ENCODE measurements around the gene STAC. TPM values are rescaled to one million over a fixed set of nuclear protein-coding genes. Genes with fewer than 3 reads are reported as not detected.
"Not testable (repeated sequence)": the region's sequence is repeated elsewhere in the genome, so short reads cannot be mapped to it uniquely, and the experiment has no call there.

The STAC gene
- total RNA-seq, 1 donor from 2014 or later: 0.09 TPM

DNA sequence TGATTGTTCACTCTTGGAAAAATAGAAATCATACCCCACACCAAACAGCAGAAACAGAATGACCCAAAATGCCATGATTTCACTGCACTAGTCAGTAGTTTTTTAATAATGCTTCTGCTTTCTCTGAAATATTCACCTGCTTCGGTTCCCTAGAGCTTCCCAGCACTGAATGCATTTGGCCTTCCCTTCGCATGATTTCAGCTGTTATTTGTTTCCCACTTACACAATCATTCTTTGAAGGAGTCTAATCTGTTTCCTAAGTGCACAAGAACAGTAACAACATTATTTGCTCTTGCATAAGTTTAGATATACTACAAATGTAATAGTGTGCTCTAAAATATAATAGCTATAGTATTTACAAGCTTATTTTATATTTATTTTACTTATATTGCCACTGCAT, 178.7 kb downstream of the STAC start:
- Mint-ChIP-seq H3K4me3 (no peak overlapping the region), H3K27ac (no peak overlapping the region), H3K27me3 (no peaks in the 10 kb centered on the region), H3K9me3 (no peaks in the 10 kb centered on the region), H3K36me3 (ENCODE audit: low read depth) (no peaks in the 10 kb centered on the region), H3K4me1 (peaks cover 16% of the 10 kb centered on the region)
- intact Hi-C loops (cut with micrococcal nuclease): no loop called here
- no peak for DNase-seq
- TF ChIP-seq, protein P1, sequence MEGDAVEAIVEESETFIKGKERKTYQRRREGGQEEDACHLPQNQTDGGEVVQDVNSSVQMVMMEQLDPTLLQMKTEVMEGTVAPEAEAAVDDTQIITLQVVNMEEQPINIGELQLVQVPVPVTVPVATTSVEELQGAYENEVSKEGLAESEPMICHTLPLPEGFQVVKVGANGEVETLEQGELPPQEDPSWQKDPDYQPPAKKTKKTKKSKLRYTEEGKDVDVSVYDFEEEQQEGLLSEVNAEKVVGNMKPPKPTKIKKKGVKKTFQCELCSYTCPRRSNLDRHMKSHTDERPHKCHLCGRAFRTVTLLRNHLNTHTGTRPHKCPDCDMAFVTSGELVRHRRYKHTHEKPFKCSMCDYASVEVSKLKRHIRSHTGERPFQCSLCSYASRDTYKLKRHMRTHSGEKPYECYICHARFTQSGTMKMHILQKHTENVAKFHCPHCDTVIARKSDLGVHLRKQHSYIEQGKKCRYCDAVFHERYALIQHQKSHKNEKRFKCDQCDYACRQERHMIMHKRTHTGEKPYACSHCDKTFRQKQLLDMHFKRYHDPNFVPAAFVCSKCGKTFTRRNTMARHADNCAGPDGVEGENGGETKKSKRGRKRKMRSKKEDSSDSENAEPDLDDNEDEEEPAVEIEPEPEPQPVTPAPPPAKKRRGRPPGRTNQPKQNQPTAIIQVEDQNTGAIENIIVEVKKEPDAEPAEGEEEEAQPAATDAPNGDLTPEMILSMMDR (IDR thresholded peaks at IDR 0.05): no peak
- ATAC-seq (ENCODE audit: low read depth): no peak
- ChIA-PET POLR2A (no interaction called here), CTCF (no interaction called here)

DNA sequence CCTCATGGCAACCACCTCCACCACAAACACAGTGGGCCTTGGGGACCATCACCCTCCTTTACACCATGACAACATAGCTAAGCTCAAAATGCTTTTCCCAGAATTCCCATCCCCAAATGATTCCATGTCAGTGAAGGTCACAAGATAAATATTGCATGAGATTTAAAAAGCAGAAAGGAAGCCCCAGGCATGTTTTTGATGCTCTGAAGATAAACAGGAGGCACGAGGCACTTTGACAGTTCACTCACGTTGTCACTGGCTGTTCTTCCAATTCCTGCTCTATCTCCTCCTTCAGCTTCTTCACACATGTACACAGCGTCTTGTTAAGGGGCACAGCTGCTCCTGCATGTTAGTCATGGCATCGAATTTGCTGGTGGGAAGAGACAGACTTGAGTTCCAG, 180.4 kb downstream of the STAC start:
- intact Hi-C loops (cut with micrococcal nuclease): no loop called here
- DNase-seq: no peak
- TF ChIP-seq, protein P1 (IDR thresholded peaks at IDR 0.05): no peak
- H3K27me3 Mint-ChIP-seq: no peaks in the 10 kb centered on the region
- H3K36me3 Mint-ChIP-seq (ENCODE audit: low read depth): no peaks in the 10 kb centered on the region
- H3K4me3 Mint-ChIP-seq: no peak overlapping the region
- no peak overlapping the region for H3K27ac Mint-ChIP-seq
- POLR2A ChIA-PET: no interaction called here
- H3K4me1 Mint-ChIP-seq: peaks cover 16% of the 10 kb centered on the region
- ATAC-seq (ENCODE audit: low read depth): no peak
- no peaks in the 10 kb centered on the region for H3K9me3 Mint-ChIP-seq
- CTCF ChIA-PET: no interaction called here

DNA sequence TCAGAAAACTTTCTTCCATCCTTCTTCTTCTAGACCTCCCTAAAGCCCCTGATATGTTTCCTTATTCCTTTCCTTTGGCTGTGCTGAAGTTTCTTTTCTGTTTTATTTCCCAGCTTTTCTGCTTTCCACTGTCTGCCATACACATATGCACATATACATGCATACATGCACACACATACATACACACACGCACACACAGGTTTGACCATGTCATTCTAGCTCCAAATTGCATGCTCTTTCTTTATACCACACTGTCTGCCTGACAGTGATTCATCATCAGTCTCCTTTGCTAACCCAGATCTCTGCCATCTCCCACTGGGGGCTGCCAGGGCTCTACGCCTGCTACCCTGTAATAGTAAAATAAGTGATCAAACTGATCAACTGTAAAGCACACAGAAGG, 181.3 kb downstream of the STAC start:
- DNase-seq: no peak
- Mint-ChIP-seq H3K27ac (no peak overlapping the region), H3K9me3 (no peaks in the 10 kb centered on the region), H3K27me3 (no peaks in the 10 kb centered on the region), H3K36me3 (ENCODE audit: low read depth) (no peaks in the 10 kb centered on the region), H3K4me3 (no peak overlapping the region), H3K4me1 (peaks cover 16% of the 10 kb centered on the region)
- intact Hi-C loops (cut with micrococcal nuclease): no loop called here
- ChIA-PET POLR2A (no interaction called here), CTCF (no interaction called here)
- TF ChIP-seq, protein P1 (IDR thresholded peaks at IDR 0.05): no peak
- no peak for ATAC-seq (ENCODE audit: low read depth)

DNA sequence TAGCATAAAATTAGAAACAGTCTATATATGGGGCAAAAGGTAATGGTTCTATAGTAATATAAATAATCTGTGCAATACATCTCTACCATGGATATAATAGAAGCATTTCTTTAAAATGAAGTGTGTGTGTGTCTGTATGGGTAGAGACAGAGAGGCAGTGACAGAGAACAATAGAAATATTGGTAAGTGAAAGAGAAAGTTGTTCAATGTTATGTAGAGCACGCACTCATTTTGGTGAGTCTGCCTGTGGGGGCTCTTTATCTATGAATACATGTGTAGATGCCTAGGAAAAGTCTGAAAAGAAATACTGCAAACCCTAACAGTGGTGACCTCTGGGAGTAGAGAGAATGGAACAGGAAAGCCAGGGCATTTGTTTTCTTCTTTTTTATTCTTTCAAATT, 182.6 kb downstream of the STAC start:
- Mint-ChIP-seq H3K27me3 (peaks cover 2% of the 10 kb centered on the region), H3K4me3 (no peak overlapping the region), H3K27ac (no peak overlapping the region), H3K9me3 (no peaks in the 10 kb centered on the region), H3K36me3 (ENCODE audit: low read depth) (no peaks in the 10 kb centered on the region), H3K4me1 (peaks cover 3% of the 10 kb centered on the region)
- ATAC-seq (ENCODE audit: low read depth): no peak
- intact Hi-C loops (cut with micrococcal nuclease): no loop called here
- TF ChIP-seq, protein P1 (IDR thresholded peaks at IDR 0.05): no peak
- ChIA-PET CTCF (no interaction called here), POLR2A (no interaction called here)
- no peak for DNase-seq

DNA sequence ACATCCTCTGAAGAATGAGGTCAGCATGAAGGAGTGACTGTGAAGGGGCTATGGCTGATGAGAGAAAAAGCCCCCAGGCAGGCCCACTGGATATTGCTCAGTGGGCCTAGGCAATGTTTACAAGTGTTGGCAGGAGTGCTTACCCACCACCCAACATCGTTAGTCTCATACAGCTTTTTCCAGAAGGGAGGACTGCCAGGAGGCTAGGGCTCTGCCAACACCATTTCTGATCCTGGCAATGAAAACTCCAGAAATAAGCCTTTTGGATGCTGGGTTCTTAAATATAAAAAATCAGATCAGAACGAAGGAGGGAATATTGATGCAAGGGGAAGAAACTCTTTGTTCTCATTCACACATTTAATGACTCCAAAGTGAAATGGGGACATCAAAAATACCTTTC, 194.9 kb downstream of the STAC start:
- ATAC-seq (ENCODE audit: low read depth) (no peak), DNase-seq (no peak)
- TF ChIP-seq, protein P1 (IDR thresholded peaks at IDR 0.05): no peak
- ChIA-PET POLR2A (no interaction called here), CTCF (no interaction called here)
- Mint-ChIP-seq H3K4me1 (no peaks in the 10 kb centered on the region), H3K36me3 (ENCODE audit: low read depth) (no peaks in the 10 kb centered on the region), H3K4me3 (no peak overlapping the region), H3K27me3 (peaks cover 3% of the 10 kb centered on the region), H3K9me3 (peaks cover 10% of the 10 kb centered on the region), H3K27ac (no peak overlapping the region)
- intact Hi-C loops (cut with micrococcal nuclease): no loop called here

DNA sequence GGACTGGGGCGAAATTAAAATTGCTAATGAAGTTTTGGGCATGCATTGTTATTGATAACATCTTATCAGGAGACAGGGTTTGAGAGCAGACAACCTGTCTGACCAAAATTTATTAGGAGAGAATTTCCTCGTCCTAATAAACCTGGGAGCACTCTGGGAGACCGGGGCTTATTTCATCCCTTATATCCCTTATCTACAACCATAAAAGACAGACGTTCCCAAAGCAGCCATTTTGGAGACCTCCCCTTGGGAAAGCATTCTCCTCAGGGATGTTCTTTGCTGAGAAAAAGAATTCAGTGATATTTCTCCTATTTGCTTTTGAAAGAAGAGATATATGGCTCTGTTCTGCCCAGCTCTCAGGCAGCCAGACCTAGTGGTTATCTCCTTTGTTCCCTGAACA, 198.1 kb downstream of the STAC start:
- H3K4me1 Mint-ChIP-seq; H3K36me3 Mint-ChIP-seq (ENCODE audit: low read depth); H3K27ac Mint-ChIP-seq; H3K4me3 Mint-ChIP-seq; CTCF ChIA-PET; POLR2A ChIA-PET; intact Hi-C loops (cut with micrococcal nuclease); H3K27me3 Mint-ChIP-seq; ATAC-seq (ENCODE audit: low read depth); DNase-seq: not testable (repeated sequence)
- peaks cover 10% of the 10 kb centered on the region for H3K9me3 Mint-ChIP-seq
